NT2/D1 (cell line): ENCODE data around the gene PLLP.

Source experiments
- DNase-seq: peaks from one replicate; pipeline ENCODE4 v3.0.0-alpha.2; 2011; ENCODE audit warnings: low read depth, low spot score
- H3K27me3 ChIP-seq: 2 replicates; pipeline ENCODE4 v1.6.0; 2011; ENCODE audit warnings: mild to moderate bottlenecking; ENCODE audit not compliant: insufficient read length, insufficient read depth
- H3K36me3 ChIP-seq: 2 replicates; pipeline ENCODE4 v1.6.1; 2011; ENCODE audit warnings: mild to moderate bottlenecking, low read length, mixed read lengths; ENCODE audit not compliant: insufficient read depth, insufficient read length
- H3K4me1 ChIP-seq: 2 replicates; pipeline ENCODE4 v1.5.1; 2011; ENCODE audit not compliant: insufficient read depth, insufficient read length
- H3K4me3 ChIP-seq: 2 replicates; pipeline ENCODE4 v1.5.1; 2011; ENCODE audit warnings: low read depth; ENCODE audit not compliant: insufficient read length
- H3K9ac ChIP-seq: 2 replicates; pipeline ENCODE4 v1.6.0; 2011; ENCODE audit warnings: low read depth; ENCODE audit not compliant: insufficient read length
- H3K9me3 ChIP-seq: 2 replicates; pipeline ENCODE4 v1.5.1; 2011; ENCODE audit warnings: mild to moderate bottlenecking, low read length; ENCODE audit not compliant: insufficient read depth
- SUZ12 ChIP-seq: IDR thresholded peaks from 2 replicates; pipeline ENCODE4 v1.6.1; 2011; ENCODE audit not compliant: insufficient read length, insufficient read depth; ENCODE audit errors: extremely low read depth
- YY1 ChIP-seq: IDR thresholded peaks from 2 replicates; pipeline ENCODE4 v1.6.1; 2011; ENCODE audit not compliant: insufficient read length, insufficient read depth
- ZNF274 ChIP-seq: IDR thresholded peaks from 2 replicates; pipeline ENCODE4 v1.6.1; 2011; ENCODE audit warnings: mild to moderate bottlenecking, low read depth, low read length

The PLLP gene

GRCh38 chr16:57235128-57236021 is 49.1 kb downstream of the PLLP start:
- no peak for TF ChIP-seq YY1
- no peak for TF ChIP-seq SUZ12
- no peak for TF ChIP-seq ZNF274
- no peak overlapping the region for H3K9ac ChIP-seq
- peaks cover 75% of the 10 kb centered on the region for H3K36me3 ChIP-seq
- H3K4me1 ChIP-seq: no peaks in the 10 kb centered on the region
- 0 out of 2 replicates have a peak, but pooled peaks cover 3% of the 10 kb centered on the region for H3K9me3 ChIP-seq
- no peak overlapping the region for H3K4me3 ChIP-seq
- no peak for DNase-seq
- H3K27me3 ChIP-seq: no peaks in the 10 kb centered on the region

GRCh38 chr16:57234707-57235092 is 49.8 kb downstream of the PLLP start:
- DNase-seq: no peak
- no peak for TF ChIP-seq SUZ12
- TF ChIP-seq ZNF274: no peak
- TF ChIP-seq YY1: no peak
- Histone ChIP-seq H3K9ac (no peak overlapping the region), H3K27me3 (no peaks in the 10 kb centered on the region), H3K4me3 (no peak overlapping the region), H3K9me3 (0 out of 2 replicates have a peak, but pooled peaks cover 3% of the 10 kb centered on the region), H3K4me1 (no peaks in the 10 kb centered on the region), H3K36me3 (peaks cover 73% of the 10 kb centered on the region)

GRCh38 chr16:57233944-57234706 is 50.3 kb downstream of the PLLP start:
- H3K27me3 ChIP-seq: no peaks in the 10 kb centered on the region
- TF ChIP-seq YY1 (no peak), SUZ12 (no peak), ZNF274 (no peak)
- DNase-seq: no peak
- H3K4me1 ChIP-seq: no peaks in the 10 kb centered on the region
- H3K36me3 ChIP-seq: peaks cover 70% of the 10 kb centered on the region
- H3K4me3 ChIP-seq: no peak overlapping the region
- H3K9me3 ChIP-seq: 0 out of 2 replicates have a peak, but pooled peaks cover 3% of the 10 kb centered on the region
- no peak overlapping the region for H3K9ac ChIP-seq

GRCh38 chr16:57231821-57232350 is 52.6 kb downstream of the PLLP start:
- no peak overlapping the region for H3K9ac ChIP-seq
- no peaks in the 10 kb centered on the region for H3K27me3 ChIP-seq
- no peaks in the 10 kb centered on the region for H3K4me1 ChIP-seq
- TF ChIP-seq ZNF274 (no peak), YY1 (no peak), SUZ12 (no peak)
- no peak overlapping the region for H3K4me3 ChIP-seq
- H3K36me3 ChIP-seq: peaks cover 84% of the 10 kb centered on the region
- H3K9me3 ChIP-seq: 0 out of 2 replicates have a peak, but pooled peaks cover 3% of the 10 kb centered on the region
- DNase-seq: no peak

- no peaks in the 10 kb centered on the region for H3K9me3 ChIP-seq
- no peak overlapping the region for H3K4me3 ChIP-seq
- no peak for TF ChIP-seq ZNF274
- TF ChIP-seq SUZ12: no peak
- no peak for TF ChIP-seq YY1
- peaks cover 83% of the 10 kb centered on the region for H3K36me3 ChIP-seq
- H3K27me3 ChIP-seq: no peaks in the 10 kb centered on the region
- DNase-seq: no peak
- H3K9ac ChIP-seq: no peak overlapping the region
- no peaks in the 10 kb centered on the region for H3K4me1 ChIP-seq
Measured at GRCh38 chr16:57229079-57229478, 55.4 kb downstream of the PLLP start.

GRCh38 chr16:57226701-57227621 is 57.5 kb downstream of the PLLP start:
- H3K36me3 ChIP-seq: peaks cover 77% of the 10 kb centered on the region
- no peaks in the 10 kb centered on the region for H3K27me3 ChIP-seq
- no peaks in the 10 kb centered on the region for H3K9me3 ChIP-seq
- H3K4me1 ChIP-seq: no peaks in the 10 kb centered on the region
- DNase-seq: no peak
- H3K4me3 ChIP-seq: no peak overlapping the region
- TF ChIP-seq YY1 (no peak), SUZ12 (no peak), ZNF274 (no peak)
- no peak overlapping the region for H3K9ac ChIP-seq
